ENCODE results near the gene NFATC1.
A peak's percentile ranks its signal among the peaks of the same experiment; 100 is the strongest.
"Not testable (repeated sequence)": the region's sequence is repeated elsewhere in the genome, so short reads cannot be mapped to it uniquely, and the experiment has no call there.

Gene NFATC1

DNA sequence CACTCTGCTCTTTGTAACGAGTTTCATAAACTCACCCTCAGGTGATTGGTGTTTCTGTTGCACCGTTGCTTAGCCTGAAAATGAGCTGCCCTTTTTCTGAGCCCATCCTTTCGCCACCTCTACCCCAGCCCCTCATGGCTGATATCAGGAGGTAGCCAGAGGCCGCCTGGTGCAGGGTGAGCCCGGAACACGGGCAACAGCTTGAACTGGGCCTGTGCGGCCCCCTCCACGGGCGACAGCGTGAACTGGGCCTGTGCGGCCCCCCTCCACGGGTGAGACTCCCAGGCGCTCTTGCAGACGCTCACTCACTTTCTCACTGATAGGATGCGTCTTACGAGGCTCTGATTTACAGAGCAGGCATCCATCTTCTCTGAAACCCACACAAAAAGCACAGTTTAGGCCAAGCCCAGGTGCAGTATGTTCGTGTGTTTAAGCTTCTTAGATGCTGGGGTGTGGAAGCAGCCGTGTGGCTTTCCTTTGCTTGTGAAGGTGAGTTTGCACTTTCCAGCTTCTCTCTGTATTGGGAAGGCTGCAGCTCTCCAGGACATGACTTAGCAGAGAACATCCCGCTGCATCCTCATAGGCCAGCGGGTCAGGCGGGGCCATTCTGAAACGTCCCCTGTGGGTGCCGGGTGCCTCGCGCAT, 83.5 kb downstream of the NFATC1 start:
- no peak for DNase-seq

DNA sequence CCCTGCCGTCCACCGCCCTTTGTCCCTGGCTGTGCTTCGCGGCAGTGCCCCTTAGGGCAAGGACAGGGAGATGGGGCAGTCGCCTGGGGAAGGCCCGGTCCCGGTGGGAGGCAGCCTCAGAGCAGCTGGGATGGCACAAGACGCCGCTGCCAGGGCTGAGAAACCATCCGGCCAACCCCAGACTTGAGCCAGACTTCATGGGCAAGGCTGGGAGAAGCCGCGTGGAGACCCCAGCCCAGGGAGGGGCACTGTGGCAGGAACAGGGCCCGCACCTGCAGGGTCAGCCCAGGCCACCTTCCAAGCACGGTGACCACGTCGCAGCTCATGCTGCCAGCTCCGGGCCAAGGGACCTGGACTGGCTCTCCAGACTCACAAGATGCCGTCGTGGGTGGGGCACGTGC, 84.0 kb downstream of the NFATC1 start:
- no peak for DNase-seq

DNA sequence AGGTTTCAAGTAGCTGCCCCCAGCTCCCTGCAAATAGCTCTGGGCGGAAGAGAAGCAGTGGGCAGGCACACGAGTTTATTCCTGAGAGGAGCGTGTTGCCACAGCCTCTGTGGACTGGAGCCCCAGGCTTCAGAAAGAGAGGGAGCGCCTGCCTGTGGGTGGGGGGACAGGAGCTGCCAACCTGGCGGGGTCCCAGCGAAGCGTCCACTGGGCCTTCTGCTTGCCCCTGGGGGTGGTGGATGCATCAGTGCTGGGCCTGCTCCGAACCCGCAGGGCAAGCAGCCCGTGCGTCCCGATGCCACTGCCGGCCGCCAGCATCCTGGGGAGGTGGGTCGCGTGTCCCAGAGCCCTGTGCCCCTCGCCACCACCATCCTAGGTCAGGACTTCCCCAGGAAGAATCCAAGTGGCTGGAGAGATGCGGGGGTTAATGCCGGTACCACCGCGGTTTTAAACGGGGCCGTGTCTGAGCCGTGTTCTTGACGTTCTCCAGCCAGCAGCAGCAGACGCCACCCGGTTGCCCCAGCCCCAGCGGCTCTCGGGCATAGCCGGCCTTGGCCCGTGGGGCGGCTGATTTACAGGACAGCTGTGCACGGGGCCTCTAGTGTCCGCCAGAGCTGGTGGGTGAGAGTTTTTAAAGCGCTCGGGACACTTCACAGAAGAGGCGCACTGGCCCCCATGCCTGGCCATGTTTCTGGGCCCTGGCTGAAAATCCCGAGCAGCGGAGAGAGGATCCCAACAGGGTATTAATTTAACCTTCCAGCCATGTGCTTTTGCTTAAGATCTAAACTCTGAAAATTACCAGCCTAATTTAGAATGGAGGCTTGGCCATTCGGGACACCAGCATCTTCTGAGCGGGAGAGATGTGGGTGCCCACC, 84.7 kb downstream of the NFATC1 start:
- DNase-seq: no peak

- DNase-seq: no peak
Measured at GRCh38 chr18:79481046-79481790, 85.5 kb downstream of the NFATC1 start.

DNA sequence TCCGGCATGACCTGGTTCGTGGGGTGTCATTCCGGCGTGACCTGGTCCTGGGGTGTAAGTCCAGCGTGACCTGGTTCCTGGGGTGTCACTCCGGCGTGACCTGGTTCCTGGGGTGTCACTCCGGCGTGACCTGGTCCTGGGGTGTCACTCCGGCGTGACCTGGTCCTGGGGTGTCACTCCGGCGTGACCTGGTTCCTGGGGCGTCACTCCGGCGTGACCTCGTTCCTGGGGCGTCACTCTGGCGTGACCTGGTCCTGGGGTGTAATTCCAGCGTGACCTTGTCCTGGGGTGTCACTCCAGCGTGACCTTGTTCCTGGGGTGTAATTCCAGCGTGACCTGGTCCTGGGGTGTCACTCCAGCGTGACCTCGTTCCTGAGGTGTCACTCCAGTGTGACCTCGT, 87.7 kb downstream of the NFATC1 start:
- DNase-seq: not testable (repeated sequence)

GRCh38 chr18:79483971-79484491, 88.3 kb downstream of the NFATC1 start:
- no peak for DNase-seq

- DNase-seq: no peak
Measured at GRCh38 chr18:79484661-79485621, 89.2 kb downstream of the NFATC1 start.

GRCh38 chr18:79485788-79486355, 90.1 kb downstream of the NFATC1 start:
- peak; percentile 40 for DNase-seq

GRCh38 chr18:79486356-79487182, 90.8 kb downstream of the NFATC1 start:
- DNase-seq: no peak

- DNase-seq: no peak
Measured at GRCh38 chr18:79487183-79487800, 91.6 kb downstream of the NFATC1 start.

DNA sequence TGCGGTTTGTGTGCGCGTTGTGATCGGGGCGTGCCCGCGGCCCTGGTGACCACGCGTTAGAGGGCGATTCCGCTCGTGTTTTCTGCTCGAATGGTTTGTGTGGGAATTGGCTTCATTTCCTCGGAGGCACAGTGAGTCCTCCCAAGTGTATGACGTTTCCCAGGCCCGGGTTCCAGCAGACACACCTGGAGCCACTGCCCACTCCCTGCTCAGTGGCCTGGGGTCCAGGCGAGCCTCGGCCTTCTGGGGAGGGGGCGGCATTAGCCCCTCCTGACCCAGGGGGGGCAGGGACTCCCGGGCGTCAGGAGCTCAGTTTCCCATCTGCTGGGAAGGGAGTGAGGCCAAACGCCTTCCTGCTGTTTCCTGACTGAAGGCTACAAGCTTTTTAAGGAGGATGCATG, 92.1 kb downstream of the NFATC1 start:
- no peak for DNase-seq

- DNase-seq: no peak
Measured at GRCh38 chr18:79488311-79489050, 92.8 kb downstream of the NFATC1 start.

- DNase-seq: no peak
Measured at GRCh38 chr18:79489051-79489898, 93.5 kb downstream of the NFATC1 start.

DNA sequence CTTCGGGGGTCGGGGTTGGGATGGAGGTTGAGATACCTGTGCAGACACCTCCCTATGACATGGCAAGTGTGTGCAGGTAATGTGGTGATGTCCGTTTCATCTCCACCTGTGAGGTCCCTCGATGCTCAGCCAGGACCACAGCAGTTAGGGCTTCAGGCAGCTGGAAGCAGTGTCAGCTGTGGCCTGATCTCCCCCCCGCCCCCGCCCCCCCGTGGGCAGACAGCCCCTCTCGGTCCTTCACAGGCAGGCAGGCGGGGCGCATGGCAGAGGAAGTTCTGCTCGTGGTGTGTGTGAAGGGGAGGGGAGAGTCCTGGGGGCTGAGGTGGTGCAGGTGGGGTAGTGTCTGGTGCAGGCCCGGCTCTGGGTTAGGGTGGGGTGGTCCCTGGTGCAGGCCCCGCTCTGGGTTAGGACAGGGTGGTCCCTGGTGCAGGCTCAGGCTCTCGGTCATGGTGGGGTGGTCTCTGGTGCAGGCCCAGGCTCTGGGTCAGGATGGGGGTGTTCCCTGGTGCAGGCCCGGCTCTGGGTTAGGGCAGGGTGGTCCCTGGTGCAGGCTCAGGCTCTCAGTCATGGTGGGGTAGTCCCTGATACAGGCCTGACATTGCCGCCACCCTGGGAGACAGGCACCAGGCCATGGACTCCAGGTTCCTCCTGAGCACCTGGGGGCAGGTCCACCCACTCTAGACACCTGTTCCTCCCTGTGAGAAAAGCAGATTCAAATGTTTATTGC, 94.3 kb downstream of the NFATC1 start:
- no peak for DNase-seq

DNA sequence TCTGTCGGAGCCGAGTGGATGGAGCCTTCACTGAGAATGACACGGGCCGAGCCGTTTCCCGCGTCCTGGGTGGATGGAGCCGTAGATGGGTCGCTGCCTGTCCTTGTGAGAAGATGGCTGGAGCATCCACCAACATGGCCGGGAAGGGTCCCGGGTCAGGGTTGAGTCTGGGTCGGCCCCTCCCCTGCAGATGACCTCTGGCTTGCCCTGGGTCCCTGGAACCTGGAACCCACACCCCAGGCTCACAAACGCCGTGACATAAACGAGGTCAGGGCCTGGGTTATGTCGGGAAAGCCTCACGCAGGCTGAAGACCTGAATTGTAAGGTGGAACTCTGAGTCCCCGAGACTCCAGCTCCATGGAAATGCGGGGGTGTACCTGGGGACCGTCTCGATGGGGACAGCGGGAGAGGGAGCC, 94.9 kb downstream of the NFATC1 start:
- DNase-seq: no peak

DNA sequence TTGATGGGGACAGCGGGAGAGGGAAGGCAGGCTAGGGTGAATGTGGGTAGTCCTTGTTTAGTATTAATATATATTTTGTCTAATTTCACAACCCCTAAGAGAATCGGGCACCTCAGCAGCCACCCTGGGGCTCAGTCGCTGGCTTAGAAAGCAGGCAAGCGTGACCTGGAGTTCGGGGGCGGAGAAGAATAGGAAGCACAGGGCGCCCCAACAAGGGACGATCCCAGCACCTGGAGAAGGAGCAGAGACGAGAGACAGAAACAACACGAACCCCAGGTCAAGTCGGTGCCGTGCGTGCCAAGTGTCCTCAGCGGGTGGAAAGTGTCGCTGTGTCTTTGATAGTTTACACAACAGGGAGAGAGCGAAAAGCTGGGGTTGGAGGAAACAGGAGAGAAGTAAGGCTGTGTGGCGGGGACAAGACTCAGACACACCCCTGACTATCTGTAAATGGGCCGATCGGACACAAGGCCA, 95.4 kb downstream of the NFATC1 start:
- DNase-seq: no peak

DNA sequence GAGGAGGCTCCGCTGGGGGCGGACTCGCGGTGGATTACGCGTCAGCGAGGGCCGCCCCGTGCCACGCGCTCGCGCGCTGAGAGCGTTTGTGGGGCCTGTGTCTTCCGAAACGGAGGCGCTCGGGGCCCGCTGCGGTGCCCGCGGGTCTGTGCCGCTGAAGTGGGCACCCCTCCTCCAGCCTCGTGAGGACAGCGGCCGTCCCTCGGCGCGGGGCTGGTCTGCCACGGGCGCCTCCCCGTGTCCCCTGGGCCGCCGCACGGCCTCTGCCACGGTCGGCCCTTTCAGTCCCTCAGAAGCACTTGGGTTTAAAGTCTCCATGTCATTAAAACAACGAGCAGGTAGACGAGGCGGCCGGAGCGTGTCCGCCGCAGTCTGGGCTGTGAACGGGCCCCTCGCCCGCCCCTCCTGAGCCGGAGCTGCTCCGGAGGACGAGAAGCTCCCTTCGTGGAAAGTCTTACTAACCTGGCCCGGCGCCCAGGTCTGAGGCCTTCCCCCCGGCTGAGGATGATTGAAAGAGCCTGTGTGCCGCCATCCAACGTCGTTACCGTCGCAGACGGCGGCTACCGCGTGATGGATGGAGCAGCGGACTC, 97.6 kb downstream of the NFATC1 start:
- no peak for DNase-seq

Measured in NCI-H1694 (cell line).